DND-41 (cell line): ENCODE results near the gene FNDC3B.

Experiments used
- EZH2 ChIP-seq: IDR thresholded peaks from 3 replicates; pipeline ENCODE4 v1.6.1; 2012; ENCODE audit warnings: borderline replicate concordance, low read depth, mild to moderate bottlenecking, moderate library complexity, low read length, inconsistent platforms; ENCODE audit not compliant: severe bottlenecking
- TF ChIP-seq, protein P1 (sequence below): IDR thresholded peaks from 2 replicates; pipeline ENCODE4 v1.5.1; 2012; ENCODE audit warnings: borderline replicate concordance, low read length, moderate library complexity, mild to moderate bottlenecking; ENCODE audit not compliant: poor library complexity, severe bottlenecking; ENCODE audit errors: extremely low read depth

DNA sequence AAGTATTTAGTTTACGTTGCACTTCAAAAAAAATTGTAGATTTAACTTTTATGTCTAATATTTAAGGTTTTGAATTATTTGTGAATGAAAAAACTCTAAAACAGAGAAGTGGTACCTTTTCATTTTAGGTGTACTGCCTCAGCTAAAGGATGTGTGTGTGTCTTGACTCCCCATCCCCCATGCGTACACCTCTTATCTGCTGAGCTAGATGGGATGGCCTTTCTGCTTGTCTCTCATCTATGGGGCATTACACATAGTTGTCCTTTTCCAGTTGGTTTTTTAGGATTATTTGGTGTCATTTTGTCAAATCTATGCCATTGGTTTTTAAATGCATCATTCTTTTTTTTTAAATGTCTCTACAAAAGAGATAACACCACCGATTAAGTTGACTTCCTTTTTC is 110.9 kb downstream of the FNDC3B start:
- TF ChIP-seq, protein P1, sequence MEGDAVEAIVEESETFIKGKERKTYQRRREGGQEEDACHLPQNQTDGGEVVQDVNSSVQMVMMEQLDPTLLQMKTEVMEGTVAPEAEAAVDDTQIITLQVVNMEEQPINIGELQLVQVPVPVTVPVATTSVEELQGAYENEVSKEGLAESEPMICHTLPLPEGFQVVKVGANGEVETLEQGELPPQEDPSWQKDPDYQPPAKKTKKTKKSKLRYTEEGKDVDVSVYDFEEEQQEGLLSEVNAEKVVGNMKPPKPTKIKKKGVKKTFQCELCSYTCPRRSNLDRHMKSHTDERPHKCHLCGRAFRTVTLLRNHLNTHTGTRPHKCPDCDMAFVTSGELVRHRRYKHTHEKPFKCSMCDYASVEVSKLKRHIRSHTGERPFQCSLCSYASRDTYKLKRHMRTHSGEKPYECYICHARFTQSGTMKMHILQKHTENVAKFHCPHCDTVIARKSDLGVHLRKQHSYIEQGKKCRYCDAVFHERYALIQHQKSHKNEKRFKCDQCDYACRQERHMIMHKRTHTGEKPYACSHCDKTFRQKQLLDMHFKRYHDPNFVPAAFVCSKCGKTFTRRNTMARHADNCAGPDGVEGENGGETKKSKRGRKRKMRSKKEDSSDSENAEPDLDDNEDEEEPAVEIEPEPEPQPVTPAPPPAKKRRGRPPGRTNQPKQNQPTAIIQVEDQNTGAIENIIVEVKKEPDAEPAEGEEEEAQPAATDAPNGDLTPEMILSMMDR, result no peak
- no peak for TF ChIP-seq EZH2
